Upper lobe of left lung (tissue), 6 donors: Measurements from ENCODE around the gene CACNG5. TPM values are rescaled to one million over a fixed set of nuclear protein-coding genes. Genes with fewer than 3 reads are reported as not detected.

Experiments used
- ATAC-seq, 2 donors: fragments of 200-7000 bp; cut with Tn5 transposase; one replicate each; pipeline ENCODE4 v1.9.1; 2022; ENCODE audit warnings: mild to moderate bottlenecking in 2 of 2, moderate library complexity in 2 of 2; ENCODE audit not compliant: low FRiP score in 2 of 2
- DNase-seq, 2 donors: peaks; one replicate each; pipeline ENCODE4 v3.0.0-alpha.2; 2019 to 2020
- H3K27ac ChIP-seq, 4 donors: fragments of 200-600 bp; sonication (generic); one replicate each; pipeline ENCODE4 v1.5.1; 2016 to 2019
- H3K27me3 ChIP-seq, 4 donors: fragments of 200-600 bp; sonication (generic); one replicate each; pipeline ENCODE4 v1.5.1; 2017 to 2019
- H3K36me3 ChIP-seq, 4 donors: fragments of 200-600 bp; sonication (generic); one replicate each; pipeline ENCODE4 v1.5.1; 2016 to 2019
- H3K4me1 ChIP-seq, 4 donors: fragments of 200-600 bp; sonication (generic); one replicate each; pipeline ENCODE4 v1.5.1; 2018 to 2019
- H3K4me3 ChIP-seq, 4 donors: fragments of 200-600 bp; sonication (generic); one replicate each; pipeline ENCODE4 v1.5.1; 2017 to 2019; ENCODE audit warnings: mild to moderate bottlenecking in 2 of 4, moderate library complexity in 1 of 4
- H3K9me3 ChIP-seq, 4 donors: fragments of 200-600 bp; sonication (generic); one replicate each; pipeline ENCODE4 v1.5.1; 2018 to 2019
- CTCF ChIP-seq, 6 experiments: fragments of 450-650 bp in 4 of 6; fragments of 200-600 bp in 2 of 6; sonication (generic) in 2 of 6; IDR thresholded peaks; one replicate each; pipeline ENCODE4 v1.5.1; 2016 to 2019; ENCODE audit warnings: antibody characterized with exemption in 6 of 6
- EP300 ChIP-seq, 4 donors: sonication (generic); formaldehyde crosslinking; IDR thresholded peaks; one replicate each; pipeline ENCODE4 v1.5.1; 2017; ENCODE audit warnings: antibody characterized with exemption in 4 of 4, control low read depth in 2 of 4
- POLR2A ChIP-seq, 4 donors: fragments of 450-650 bp; IDR thresholded peaks; one replicate each; pipeline ENCODE4 v1.5.1; 2016 to 2017; ENCODE audit warnings: antibody characterized with exemption in 4 of 4, mild to moderate bottlenecking in 2 of 4
- POLR2AphosphoS5 ChIP-seq, 2 donors: sonication (generic); formaldehyde crosslinking; IDR thresholded peaks; one replicate each; pipeline ENCODE4 v1.5.1; 2017; ENCODE audit warnings: antibody characterized with exemption in 2 of 2
- WGBS, 2 donors: methylation state at CpG; one replicate each; pipeline ENCODE4 v1.1.5; 2017 to 2018; 5-methylcytosine and 5-hydroxymethylcytosine counted together
- total RNA-seq, 6 donors: library from RNA; depleted of rRNA in 4 of 6; stranded (reverse); fragments of >200 nt in 4 of 6; gene quantifications; one replicate each; pipeline versions ENCODE4 v1.1.0 to v1.2.1, GENCODE V29; 2016 to 2021
- donor health status: DM: no; HTN: no; CAD: no; lungs with moderate emphysema.
- donor health status: DM: no; HTN: yes; CAD: no; lungs with severe emphysema.

CACNG5 gene
- total RNA-seq, 6 donors from 2014 or later = not detected

GRCh38 chr17:66889480-66890230, 54.7 kb downstream of the CACNG5 start:
- Histone ChIP-seq H3K4me1 (no peaks in the 10 kb centered on the region), H3K4me3 (no peak overlapping the region), H3K27me3 (no peaks in the 10 kb centered on the region), H3K27ac (no peak overlapping the region), H3K36me3 (no peaks in the 10 kb centered on the region), H3K9me3 (no peaks in the 10 kb centered on the region)
- ATAC-seq (no peak), DNase-seq (no peak)
- TF ChIP-seq POLR2AphosphoS5 (IDR thresholded peaks at IDR 0.05) = no peak
- no peak for TF ChIP-seq CTCF (IDR thresholded peaks at IDR 0.05)
- TF ChIP-seq POLR2A (IDR thresholded peaks at IDR 0.05) = no peak
- TF ChIP-seq EP300 (IDR thresholded peaks at IDR 0.05) = no peak
- WGBS, 2 donors = 80 to 86% methylated on average over 7 of the region's 7 CpGs

- DNase-seq (no peak), ATAC-seq (peak in 1 of 2 donors; percentile 23)
These were observed 57.3 kb downstream of the CACNG5 start for GRCh38 chr17:66892246-66892645.

GRCh38 chr17:66893382-66893781, 58.5 kb downstream of the CACNG5 start:
- no peak overlapping the region for H3K27ac ChIP-seq
- no peaks in the 10 kb centered on the region for H3K9me3 ChIP-seq
- ATAC-seq (no peak), DNase-seq (no peak)
- H3K36me3 ChIP-seq = no peaks in the 10 kb centered on the region
- 74 to 75% methylated on average over 6 of the region's 6 CpGs for WGBS, 2 donors
- H3K27me3 ChIP-seq = no peaks in the 10 kb centered on the region
- no peak overlapping the region for H3K4me3 ChIP-seq
- no peaks in the 10 kb centered on the region for H3K4me1 ChIP-seq
- TF ChIP-seq POLR2AphosphoS5 (IDR thresholded peaks at IDR 0.05) = no peak
- no peak for TF ChIP-seq POLR2A (IDR thresholded peaks at IDR 0.05)
- no peak for TF ChIP-seq CTCF (IDR thresholded peaks at IDR 0.05)
- no peak for TF ChIP-seq EP300 (IDR thresholded peaks at IDR 0.05)

More at GRCh38 chr17:66892246-66892645, 57.3 kb downstream of the CACNG5 start:
- Histone ChIP-seq H3K36me3 (no peaks in the 10 kb centered on the region), H3K4me3 (no peak overlapping the region), H3K27ac (no peak overlapping the region), H3K4me1 (no peaks in the 10 kb centered on the region), H3K9me3 (no peaks in the 10 kb centered on the region), H3K27me3 (no peaks in the 10 kb centered on the region)
- no peak for TF ChIP-seq POLR2A (IDR thresholded peaks at IDR 0.05)
- TF ChIP-seq EP300 (IDR thresholded peaks at IDR 0.05) = no peak
- no peak for TF ChIP-seq POLR2AphosphoS5 (IDR thresholded peaks at IDR 0.05)
- TF ChIP-seq CTCF (IDR thresholded peaks at IDR 0.05) = no peak
- WGBS, 2 donors = 60 to 63% methylated on average over 4 to 5 of the region's 5 CpGs

- ATAC-seq = no peak
These were observed 58.9 kb downstream of the CACNG5 start for GRCh38 chr17:66893863-66894262.

More at GRCh38 chr17:66893863-66894262, 58.9 kb downstream of the CACNG5 start:
- Histone ChIP-seq H3K4me3 (no peak overlapping the region), H3K27ac (no peak overlapping the region), H3K27me3 (no peaks in the 10 kb centered on the region), H3K4me1 (no peaks in the 10 kb centered on the region), H3K36me3 (no peaks in the 10 kb centered on the region), H3K9me3 (no peaks in the 10 kb centered on the region)
- 86 to 93% methylated on average over 5 of the region's 5 CpGs for WGBS, 2 donors
- TF ChIP-seq POLR2A (IDR thresholded peaks at IDR 0.05) (no peak), CTCF (IDR thresholded peaks at IDR 0.05) (no peak), POLR2AphosphoS5 (IDR thresholded peaks at IDR 0.05) (no peak), EP300 (IDR thresholded peaks at IDR 0.05) (no peak)
- DNase-seq = no peak
